BE2C (cell line): ENCODE results near the gene CAP2.

Experiments
- DNase-seq: peaks from one replicate; pipeline ENCODE4 v3.0.0-alpha.2; 2020
- H3K27me3 ChIP-seq: fragments of 250-450 bp; sonication (Bioruptor Pico); 2 replicates; pipeline ENCODE4 v1.5.1; 2020; ENCODE audit warnings: mild to moderate bottlenecking
- H3K36me3 ChIP-seq: fragments of 250-450 bp; sonication (Bioruptor Pico); 2 replicates; pipeline ENCODE4 v1.5.1; 2020; ENCODE audit warnings: mild to moderate bottlenecking
- H3K4me1 ChIP-seq: fragments of 250-450 bp; sonication (Bioruptor Pico); 2 replicates; pipeline ENCODE4 v1.5.1; 2020
- H3K4me3 ChIP-seq: 2 replicates; pipeline ENCODE4 v1.5.1; 2011; ENCODE audit warnings: low read depth, low read length
- H3K9me3 ChIP-seq: fragments of 250-450 bp; sonication (Bioruptor Pico); 2 replicates; pipeline ENCODE4 v1.5.1; 2020
- CTCF ChIP-seq: IDR thresholded peaks from 2 replicates; pipeline ENCODE4 v1.5.1; 2012; ENCODE audit warnings: mild to moderate bottlenecking, low read depth, low read length

CAP2 gene

GRCh38 chr6:17450832-17451231 lies 57.4 kb downstream of the CAP2 start:
- no peaks in the 10 kb centered on the region for H3K9me3 ChIP-seq
- no peaks in the 10 kb centered on the region for H3K4me1 ChIP-seq
- TF ChIP-seq CTCF, result no peak
- DNase-seq, result no peak
- H3K4me3 ChIP-seq, result no peak overlapping the region
- no peaks in the 10 kb centered on the region for H3K27me3 ChIP-seq
- no peaks in the 10 kb centered on the region for H3K36me3 ChIP-seq

GRCh38 chr6:17452096-17452495 lies 58.7 kb downstream of the CAP2 start:
- no peak for DNase-seq
- Histone ChIP-seq H3K4me3 (no peak overlapping the region), H3K27me3 (no peaks in the 10 kb centered on the region), H3K9me3 (no peaks in the 10 kb centered on the region), H3K4me1 (no peaks in the 10 kb centered on the region), H3K36me3 (no peaks in the 10 kb centered on the region)
- TF ChIP-seq CTCF, result no peak

- no peak for DNase-seq
- no peak overlapping the region for H3K4me3 ChIP-seq
- TF ChIP-seq CTCF, result no peak
- H3K4me1 ChIP-seq, result no peaks in the 10 kb centered on the region
- H3K9me3 ChIP-seq, result no peaks in the 10 kb centered on the region
- no peaks in the 10 kb centered on the region for H3K27me3 ChIP-seq
- no peaks in the 10 kb centered on the region for H3K36me3 ChIP-seq
Measured at GRCh38 chr6:17454316-17455005, 61.1 kb downstream of the CAP2 start.

GRCh38 chr6:17455919-17456318 lies 62.5 kb downstream of the CAP2 start:
- TF ChIP-seq CTCF, result no peak
- Histone ChIP-seq H3K27me3 (no peaks in the 10 kb centered on the region), H3K4me1 (no peaks in the 10 kb centered on the region), H3K9me3 (no peaks in the 10 kb centered on the region), H3K36me3 (no peaks in the 10 kb centered on the region), H3K4me3 (no peak overlapping the region)
- DNase-seq, result no peak

- no peak for TF ChIP-seq CTCF
- Histone ChIP-seq H3K4me1 (no peaks in the 10 kb centered on the region), H3K4me3 (no peak overlapping the region), H3K27me3 (no peaks in the 10 kb centered on the region), H3K36me3 (no peaks in the 10 kb centered on the region), H3K9me3 (no peaks in the 10 kb centered on the region)
- DNase-seq, result no peak
Measured at GRCh38 chr6:17456711-17457110, 63.3 kb downstream of the CAP2 start.

GRCh38 chr6:17457405-17457804 lies 64.0 kb downstream of the CAP2 start:
- no peaks in the 10 kb centered on the region for H3K27me3 ChIP-seq
- H3K4me3 ChIP-seq, result no peak overlapping the region
- H3K36me3 ChIP-seq, result no peaks in the 10 kb centered on the region
- no peaks in the 10 kb centered on the region for H3K9me3 ChIP-seq
- DNase-seq, result no peak
- no peak for TF ChIP-seq CTCF
- no peaks in the 10 kb centered on the region for H3K4me1 ChIP-seq
